Dermis microvascular lymphatic vessel endothelial cell (primary cell): ENCODE results near the gene EXD3. TPM values are rescaled to one million over a fixed set of nuclear protein-coding genes. Genes with fewer than 3 reads are reported as not detected.
"Not testable (repeated sequence)": the region's sequence is repeated elsewhere in the genome, so short reads cannot be mapped to it uniquely, and the experiment has no call there.

Experiments used
- DNase-seq, 2 donors: peaks; one replicate each; pipeline versions ENCODE4 v3.0.0 to v3.0.0-alpha.2; 2010; ENCODE audit warnings: low read depth in 2 of 2
- total RNA-seq: library from RNA; depleted of rRNA; stranded (reverse); fragments of >200 nt; gene quantifications from 2 replicates; pipeline ENCODE4 v1.2.1, GENCODE V29; 2014

The EXD3 gene
- total RNA-seq, 1 donor from 2014 or later = 12.2 TPM

- DNase-seq = peak in 1 of 2 donors; percentile 20
Observed at GRCh38 chr9:137458194-137459151, 35.5 kb upstream of the EXD3 start.

- no peak for DNase-seq
Observed at GRCh38 chr9:137457406-137458193, 34.6 kb upstream of the EXD3 start.

- DNase-seq = no peak
Observed at GRCh38 chr9:137456864-137457405, 34.0 kb upstream of the EXD3 start.

GRCh38 chr9:137456061-137456863 lies 33.3 kb upstream of the EXD3 start:
- DNase-seq = no peak

GRCh38 chr9:137455359-137455991 lies 32.5 kb upstream of the EXD3 start:
- DNase-seq = no peak

- peak; percentile 71 to 73 for DNase-seq
Observed at GRCh38 chr9:137454597-137455358, 31.8 kb upstream of the EXD3 start.

DNA sequence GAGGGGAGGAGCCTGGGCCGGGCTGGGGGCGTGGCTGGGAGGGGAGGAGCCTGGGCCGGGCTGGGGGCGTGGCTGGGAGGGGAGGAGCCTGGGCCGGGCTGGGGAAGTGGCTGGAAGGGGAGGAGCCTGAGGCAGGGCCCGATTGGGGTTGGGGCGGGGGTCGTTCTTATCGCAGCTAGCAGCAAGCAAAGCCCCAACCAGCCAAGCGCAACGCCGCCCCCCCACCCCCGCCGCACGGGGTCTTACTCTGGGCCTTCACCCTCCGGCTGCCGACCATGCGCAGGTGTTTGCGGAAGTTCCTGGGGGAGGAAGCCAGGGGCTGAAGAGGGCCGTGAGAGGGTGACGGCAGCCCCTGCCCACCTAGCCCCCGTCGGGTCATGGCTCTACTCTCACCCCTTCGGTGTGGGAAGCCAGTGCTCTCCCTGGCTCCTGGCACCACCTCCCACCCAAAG lies 31.2 kb upstream of the EXD3 start:
- DNase-seq = peak in 1 of 2 donors; percentile 57

GRCh38 chr9:137453643-137454081 lies 30.7 kb upstream of the EXD3 start:
- peak; percentile 54 to 88 for DNase-seq

GRCh38 chr9:137452761-137453642 lies 30.0 kb upstream of the EXD3 start:
- no peak for DNase-seq

GRCh38 chr9:137452006-137452760 lies 29.2 kb upstream of the EXD3 start:
- DNase-seq = no peak

DNA sequence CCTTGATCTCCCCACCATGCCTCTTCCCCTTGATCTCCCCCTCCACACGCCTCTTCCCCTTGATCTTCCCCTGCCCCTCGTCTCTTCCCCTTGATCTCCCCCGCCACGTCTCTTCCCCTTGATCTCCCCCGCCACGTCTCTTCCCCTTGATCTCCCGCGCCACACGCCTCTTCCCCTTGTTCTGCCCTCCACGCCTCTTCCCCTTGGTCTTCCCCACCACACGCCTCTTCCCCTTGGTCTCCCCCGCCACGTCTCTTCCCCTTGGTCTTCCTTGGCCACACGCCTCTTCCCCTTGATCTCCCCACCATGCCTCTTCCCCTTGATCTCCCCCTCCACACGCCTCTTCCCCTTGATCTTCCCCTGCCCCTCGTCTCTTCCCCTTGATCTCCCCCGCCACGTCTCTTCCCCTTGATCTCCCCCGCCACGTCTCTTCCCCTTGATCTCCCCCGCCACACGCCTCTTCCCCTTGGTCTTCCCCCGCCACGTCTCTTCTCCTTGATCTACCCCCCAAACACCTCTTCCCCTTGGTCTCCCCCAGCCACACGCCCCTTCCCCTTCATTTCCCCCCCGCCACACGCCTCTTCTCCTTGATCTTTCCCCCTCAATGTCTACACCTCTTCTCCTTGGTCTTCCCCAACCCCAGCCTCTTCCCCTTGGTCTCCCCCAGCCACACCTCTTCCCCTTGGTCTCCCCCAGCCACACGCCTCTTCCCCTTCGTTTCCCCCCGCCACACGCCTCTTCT lies 28.5 kb upstream of the EXD3 start:
- DNase-seq = not testable (repeated sequence)

DNA sequence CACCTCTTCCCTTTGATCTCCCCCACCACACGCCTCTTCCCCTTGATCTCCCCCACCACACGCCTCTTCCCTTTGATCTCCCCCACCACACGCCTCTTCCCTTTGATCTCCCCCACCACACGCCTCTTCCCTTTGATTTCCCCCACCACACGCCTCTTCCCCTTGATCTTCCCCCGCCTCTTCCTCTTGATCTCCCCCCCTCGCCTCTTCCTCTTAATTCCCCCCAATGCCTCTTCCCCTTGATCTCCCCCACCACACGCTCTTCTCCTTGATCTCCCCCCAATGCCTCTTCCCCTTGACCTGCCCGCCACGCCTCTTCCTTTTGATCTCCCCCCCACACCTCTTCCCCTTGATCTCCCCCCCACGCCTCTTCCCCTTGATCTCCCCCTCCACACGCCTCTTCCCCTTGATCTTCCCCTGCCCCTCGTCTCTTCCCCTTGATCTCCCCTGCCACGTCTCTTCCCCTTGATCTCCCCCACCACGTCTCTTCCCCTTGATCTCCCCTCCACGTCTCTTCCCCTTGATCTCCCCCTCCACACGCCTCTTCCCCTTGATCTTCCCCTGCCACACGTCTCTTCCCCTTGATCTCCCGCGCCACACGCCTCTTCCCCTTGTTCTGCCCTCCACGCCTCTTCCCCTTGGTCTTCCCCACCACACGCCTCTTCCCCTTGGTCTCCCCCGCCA lies 27.7 kb upstream of the EXD3 start:
- DNase-seq = not testable (repeated sequence)

- no peak for DNase-seq
Observed at GRCh38 chr9:137449931-137450538, 27.1 kb upstream of the EXD3 start.

GRCh38 chr9:137449081-137449844 lies 26.3 kb upstream of the EXD3 start:
- DNase-seq = no peak

DNA sequence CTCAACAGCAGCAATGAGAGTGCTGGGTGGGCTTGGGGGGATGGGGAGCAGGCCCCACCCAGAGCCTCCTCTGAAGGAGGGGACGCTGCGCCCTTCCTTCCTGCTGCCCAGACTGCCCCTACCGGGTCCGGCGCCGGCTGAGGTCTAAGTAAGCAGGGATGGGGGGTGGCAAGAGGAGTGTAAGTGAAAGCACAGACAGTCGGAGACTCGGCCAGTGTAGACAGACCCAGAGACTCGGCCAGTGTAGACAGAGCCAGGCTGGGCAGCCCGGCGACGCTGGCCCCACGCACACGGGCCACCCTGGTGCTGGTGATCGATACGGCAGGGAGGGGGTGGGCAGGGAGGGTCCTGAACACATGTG lies 25.6 kb upstream of the EXD3 start:
- DNase-seq = no peak
